Measurements from ENCODE around the gene TMEM156. TPM values are rescaled to one million over a fixed set of nuclear protein-coding genes. Genes with fewer than 3 reads are reported as not detected.

Gene TMEM156
- total and polyA plus RNA-seq, 10 of the 15 experiments (the other 5 are each of a cell fraction or from before 2014, with no cell fraction given): 20.8 to 48.3 (median 32.7) TPM

GRCh38 chr4:38925492-38926413 lies 106.5 kb downstream of the TMEM156 start:
- H3K4me2 ChIP-seq (ENCODE audit: control insufficient read depth, insufficient read depth): no peak overlapping the region
- POLR2A ChIA-PET: no interaction called here
- H2AFZ ChIP-seq (ENCODE audit: control insufficient read depth, low read depth, low read length): no peak overlapping the region
- H4K20me1 ChIP-seq (ENCODE audit: control insufficient read depth, insufficient read depth): no peaks in the 10 kb centered on the region
- intact Hi-C loops (cut with micrococcal nuclease; ENCODE audit: unreplicated experiment) (no loop called here), in situ Hi-C loops (cut with MboI) (no loop called here)
- RAD21 ChIA-PET (ENCODE audit: unreplicated experiment): interaction anchor here (2.5 kb wide), 1 partner anchor 21 kb away, joined by 5 read pairs; no protein-coding TSS in a partner anchor
- H3K4me3 ChIP-seq: no peak overlapping the region
- FAIRE-seq (no peak), DNase-seq (ENCODE audit: low read depth, low spot score) (no peak), ATAC-seq (no peak)
- WGBS (ENCODE audit: insufficient coverage, insufficient replicate concordance, low lambda C conversion rate, missing lambda C conversion rate): 56% methylated on average over 3 of the region's 3 CpGs
- no peaks in the 10 kb centered on the region for H3K79me2 ChIP-seq (ENCODE audit: control insufficient read depth, insufficient read depth, low read length)
- no peaks in the 10 kb centered on the region; the same call in 1 of the 2 replicates for H3K4me1 ChIP-seq (ENCODE audit: control insufficient read depth, insufficient read depth, low read length)
- H3K27me3 ChIP-seq (replicated peaks in 1 of 2; ENCODE audit: control insufficient read depth in 2 of 2, insufficient read depth in 2 of 2, low read length in 1 of 2): no peaks in the 10 kb centered on the region
- BruUV-seq (replicated peaks): no TSS peak
- no peaks in the 10 kb centered on the region for H3K36me3 ChIP-seq (ENCODE audit: control insufficient read depth in 2 of 2, insufficient read depth in 2 of 2, low read length in 1 of 2)
- H3K27ac ChIP-seq (ENCODE audit: control insufficient read depth, insufficient read depth): no peak overlapping the region
- CTCF ChIA-PET: interaction anchor here (0.6 to 1.0 kb wide), 3 partner anchors 21 to 209 kb away, joined by 3 read pairs; no protein-coding TSS in a partner anchor
- no peak overlapping the region for H3K9ac ChIP-seq (ENCODE audit: control insufficient read depth, insufficient read depth, low read length)
- no peak for TF ChIP-seq MEF2B (IDR thresholded peaks at IDR 0.05; ENCODE audit: partially characterized antibody, poor library complexity, severe bottlenecking)
- no peaks in the 10 kb centered on the region for H3K9me3 ChIP-seq (replicated peaks; ENCODE audit: control insufficient read depth, insufficient read depth, low read length)
- SMC1A ChIA-PET (ENCODE audit: uncharacterized antibody, unreplicated experiment): interaction anchor here (0.6 to 1.6 kb wide), 4 partner anchors 17 to 994 kb away, joined by 3 to 4 read pairs (median 4); no protein-coding TSS in a partner anchor

DNA sequence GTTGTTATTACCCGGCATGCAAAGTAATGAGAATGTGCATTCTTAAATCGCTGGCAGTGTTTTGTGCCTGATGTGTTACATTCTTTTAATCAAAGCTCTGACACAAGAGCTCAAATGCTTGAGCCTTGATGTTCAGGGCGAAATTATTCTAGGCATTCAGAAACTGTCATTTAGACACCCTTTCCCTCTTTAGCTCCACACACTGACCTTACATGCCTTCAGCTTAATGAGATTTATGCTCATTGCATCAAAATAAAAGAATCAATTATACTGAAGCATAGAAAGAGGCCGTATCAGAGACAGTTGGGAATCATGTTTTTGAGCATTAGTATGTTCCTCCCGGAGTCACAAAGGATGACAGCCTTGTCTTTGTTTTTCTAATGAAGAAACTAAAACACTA lies 107.9 kb downstream of the TMEM156 start:
- BruUV-seq (replicated peaks): no TSS peak
- Histone ChIP-seq H3K9ac (ENCODE audit: control insufficient read depth, insufficient read depth, low read length) (no peak overlapping the region), H2AFZ (ENCODE audit: control insufficient read depth, low read depth, low read length) (no peak overlapping the region), H3K4me1 (ENCODE audit: control insufficient read depth, insufficient read depth, low read length) (no peaks in the 10 kb centered on the region), H3K27me3 (replicated peaks in 1 of 2; ENCODE audit: control insufficient read depth in 2 of 2, insufficient read depth in 2 of 2, low read length in 1 of 2) (no peaks in the 10 kb centered on the region), H3K36me3 (ENCODE audit: control insufficient read depth in 2 of 2, insufficient read depth in 2 of 2, low read length in 1 of 2) (no peaks in the 10 kb centered on the region), H3K4me2 (ENCODE audit: control insufficient read depth, insufficient read depth) (no peak overlapping the region), H3K27ac (ENCODE audit: control insufficient read depth, insufficient read depth) (no peak overlapping the region), H4K20me1 (ENCODE audit: control insufficient read depth, insufficient read depth) (no peaks in the 10 kb centered on the region), H3K4me3 (no peak overlapping the region), H3K79me2 (ENCODE audit: control insufficient read depth, insufficient read depth, low read length) (no peaks in the 10 kb centered on the region), H3K9me3 (replicated peaks; ENCODE audit: control insufficient read depth, insufficient read depth, low read length) (no peaks in the 10 kb centered on the region)
- FAIRE-seq (no peak), DNase-seq (ENCODE audit: low read depth, low spot score) (no peak), ATAC-seq (no peak)
- ChIA-PET CTCF (interaction anchor here (0.8 to 1.2 kb wide), 4 partner anchors 9 to 211 kb away, joined by 3 to 5 read pairs (median 4); no protein-coding TSS in a partner anchor), SMC1A (ENCODE audit: uncharacterized antibody, unreplicated experiment) (interaction anchor here (0.7 to 1.6 kb wide), 8 partner anchors 8 to 166 kb away, joined by 3 to 5 read pairs (median 4); no protein-coding TSS in a partner anchor), POLR2A (no interaction called here), RAD21 (ENCODE audit: unreplicated experiment) (interaction anchor here (1.1 kb wide), 2 partner anchors 210 to 216 kb away, joined by 3 to 4 read pairs; no protein-coding TSS in a partner anchor)
- WGBS (ENCODE audit: insufficient coverage, insufficient replicate concordance, low lambda C conversion rate, missing lambda C conversion rate): 76% methylated on average over 5 of the region's 5 CpGs
- in situ Hi-C loops (cut with MboI) (loop anchor here (25.0 kb wide), 1 partner anchor 513 kb away; no protein-coding TSS in a partner anchor), intact Hi-C loops (cut with micrococcal nuclease; ENCODE audit: unreplicated experiment) (no loop called here)
- TF ChIP-seq SIX5 (IDR thresholded peaks at IDR 0.05; ENCODE audit: low read depth, low read length, severe bottlenecking): no peak
- TF ChIP-seq EED (IDR thresholded peaks at IDR 0.05; ENCODE audit: low read depth): no peak
- TF ChIP-seq, protein P1, sequence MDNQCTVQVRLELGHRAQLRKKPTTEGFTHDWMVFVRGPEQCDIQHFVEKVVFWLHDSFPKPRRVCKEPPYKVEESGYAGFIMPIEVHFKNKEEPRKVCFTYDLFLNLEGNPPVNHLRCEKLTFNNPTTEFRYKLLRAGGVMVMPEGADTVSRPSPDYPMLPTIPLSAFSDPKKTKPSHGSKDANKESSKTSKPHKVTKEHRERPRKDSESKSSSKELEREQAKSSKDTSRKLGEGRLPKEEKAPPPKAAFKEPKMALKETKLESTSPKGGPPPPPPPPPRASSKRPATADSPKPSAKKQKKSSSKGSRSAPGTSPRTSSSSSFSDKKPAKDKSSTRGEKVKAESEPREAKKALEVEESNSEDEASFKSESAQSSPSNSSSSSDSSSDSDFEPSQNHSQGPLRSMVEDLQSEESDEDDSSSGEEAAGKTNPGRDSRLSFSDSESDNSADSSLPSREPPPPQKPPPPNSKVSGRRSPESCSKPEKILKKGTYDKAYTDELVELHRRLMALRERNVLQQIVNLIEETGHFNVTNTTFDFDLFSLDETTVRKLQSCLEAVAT (IDR thresholded peaks at IDR 0.05): no peak
- TF ChIP-seq CHD4 (IDR thresholded peaks at IDR 0.05): no peak
- TF ChIP-seq CREB1 (IDR thresholded peaks at IDR 0.05; ENCODE audit: low read depth): no peak

Data from GM12878 (cell line).